ENCODE data around the gene INS. TPM values are rescaled to one million over a fixed set of nuclear protein-coding genes. Genes with fewer than 3 reads are reported as not detected.
"Not testable (repeated sequence)": the region's sequence is repeated elsewhere in the genome, so short reads cannot be mapped to it uniquely, and the experiment has no call there.

The INS gene
- total RNA-seq, 2 experiments from 2014 or later, result not detected

GRCh38 chr11:2194877-2195755 is 34.1 kb upstream of the INS start:
- H3K27ac Mint-ChIP-seq, result no peak overlapping the region
- H3K9me3 ChIP-seq (ENCODE audit: control insufficient read depth in 1 of 2, insufficient read depth in 1 of 2, low read length in 2 of 2), result peaks cover 0 to 1% of the 10 kb centered on the region in 2 experiments
- ATAC-seq (ENCODE audit: poor library complexity) (peak; percentile 55), DNase-seq (peak in 13 of 14 experiments; percentile 14 to 67 (median 37))
- ChIA-PET CTCF (interaction anchor here (0.7 to 1.0 kb wide), 2 partner anchors 226 to 873 kb away, joined by 3 read pairs; no protein-coding TSS in a partner anchor), POLR2A (interaction anchor here (0.9 kb wide), 1 partner anchor 225 kb away, joined by 3 read pairs; no protein-coding TSS in a partner anchor)
- no peaks in the 10 kb centered on the region for H3K36me3 Mint-ChIP-seq (ENCODE audit: low read depth)
- H3K4me1 ChIP-seq (ENCODE audit: insufficient read depth, low read length), result peaks cover 18% of the 10 kb centered on the region
- peaks cover 7% of the 10 kb centered on the region for H3K27me3 Mint-ChIP-seq
- H3K36me3 ChIP-seq (ENCODE audit: insufficient read depth, low read length), result no peaks in the 10 kb centered on the region
- intact Hi-C loops (cut with DNase I, micrococcal nuclease), result loop anchor here (5.0 to 10.0 kb wide), 3 partner anchors 337 to 700 kb away; no protein-coding TSS in a partner anchor
- peak; percentile 78 for TF ChIP-seq CTCF (IDR thresholded peaks at IDR 0.05)
- H3K4me3 ChIP-seq (ENCODE audit: low read length), result no peak overlapping the region
- no peak overlapping the region for H3K4me3 Mint-ChIP-seq
- peaks cover 13% of the 10 kb centered on the region for H3K4me1 Mint-ChIP-seq (ENCODE audit: low read depth)
- H3K27me3 ChIP-seq (ENCODE audit: control insufficient read depth in 1 of 2, insufficient read depth in 2 of 2, low read length in 2 of 2), result no peaks in the 10 kb centered on the region
- H3K9me3 Mint-ChIP-seq, result no peaks in the 10 kb centered on the region
- H3K27ac ChIP-seq (ENCODE audit: low read depth in 1 of 2, low read length in 2 of 2), result no peak overlapping the region

DNA sequence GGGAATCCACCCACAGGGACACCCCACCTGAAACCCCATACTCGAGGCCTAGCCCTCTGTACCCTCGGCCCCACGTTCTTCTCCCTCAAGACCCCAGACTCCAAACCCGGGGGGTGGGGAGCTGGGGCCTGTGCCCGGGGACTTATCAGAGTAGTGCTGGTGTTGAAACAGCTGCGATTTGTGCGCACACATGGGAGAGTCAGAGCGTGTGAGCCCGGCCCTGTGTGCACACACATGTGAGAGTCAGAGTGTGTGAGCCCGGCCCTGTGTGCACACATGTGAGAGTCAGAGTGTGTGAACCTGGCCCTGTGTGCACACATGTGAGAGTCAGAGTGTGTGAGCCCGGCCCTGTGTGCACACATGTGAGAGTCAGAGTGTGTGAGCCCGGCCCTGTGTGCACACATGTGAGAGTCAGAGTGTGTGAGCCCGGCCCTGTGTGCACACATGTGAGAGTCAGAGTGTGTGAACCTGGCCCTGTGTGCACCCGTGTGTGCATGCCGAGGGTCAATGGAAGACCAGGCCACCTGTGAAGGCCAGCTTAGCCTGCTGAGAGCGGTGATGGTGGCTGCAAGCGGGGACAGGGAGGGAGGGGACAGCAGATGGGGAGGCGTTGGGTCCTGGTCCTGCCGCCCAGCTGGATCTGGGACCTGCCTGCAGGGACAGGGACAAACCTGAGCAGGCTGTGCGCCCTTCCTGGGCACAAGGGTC is 33.0 kb upstream of the INS start:
- H3K4me3 ChIP-seq (ENCODE audit: low read length); H3K4me3 Mint-ChIP-seq; H3K9me3 Mint-ChIP-seq; H3K9me3 ChIP-seq (ENCODE audit: control insufficient read depth in 1 of 2, insufficient read depth in 1 of 2, low read length in 2 of 2); H3K27me3 Mint-ChIP-seq; POLR2A ChIA-PET; H3K27me3 ChIP-seq (ENCODE audit: control insufficient read depth in 1 of 2, insufficient read depth in 2 of 2, low read length in 2 of 2); H3K27ac Mint-ChIP-seq; H3K36me3 ChIP-seq (ENCODE audit: insufficient read depth, low read length); ATAC-seq (ENCODE audit: poor library complexity); H3K36me3 Mint-ChIP-seq (ENCODE audit: low read depth); DNase-seq; H3K27ac ChIP-seq (ENCODE audit: low read depth in 1 of 2, low read length in 2 of 2): not testable (repeated sequence)
- peaks cover 18% of the 10 kb centered on the region for H3K4me1 ChIP-seq (ENCODE audit: insufficient read depth, low read length)
- intact Hi-C loops (cut with DNase I, micrococcal nuclease), result loop anchor here (10.0 kb wide), 2 partner anchors 341 to 701 kb away; no protein-coding TSS in a partner anchor
- CTCF ChIA-PET, result interaction anchor here (0.7 to 1.0 kb wide), 2 partner anchors 227 to 874 kb away, joined by 3 read pairs; no protein-coding TSS in a partner anchor
- H3K4me1 Mint-ChIP-seq (ENCODE audit: low read depth), result peaks cover 13% of the 10 kb centered on the region

DNA sequence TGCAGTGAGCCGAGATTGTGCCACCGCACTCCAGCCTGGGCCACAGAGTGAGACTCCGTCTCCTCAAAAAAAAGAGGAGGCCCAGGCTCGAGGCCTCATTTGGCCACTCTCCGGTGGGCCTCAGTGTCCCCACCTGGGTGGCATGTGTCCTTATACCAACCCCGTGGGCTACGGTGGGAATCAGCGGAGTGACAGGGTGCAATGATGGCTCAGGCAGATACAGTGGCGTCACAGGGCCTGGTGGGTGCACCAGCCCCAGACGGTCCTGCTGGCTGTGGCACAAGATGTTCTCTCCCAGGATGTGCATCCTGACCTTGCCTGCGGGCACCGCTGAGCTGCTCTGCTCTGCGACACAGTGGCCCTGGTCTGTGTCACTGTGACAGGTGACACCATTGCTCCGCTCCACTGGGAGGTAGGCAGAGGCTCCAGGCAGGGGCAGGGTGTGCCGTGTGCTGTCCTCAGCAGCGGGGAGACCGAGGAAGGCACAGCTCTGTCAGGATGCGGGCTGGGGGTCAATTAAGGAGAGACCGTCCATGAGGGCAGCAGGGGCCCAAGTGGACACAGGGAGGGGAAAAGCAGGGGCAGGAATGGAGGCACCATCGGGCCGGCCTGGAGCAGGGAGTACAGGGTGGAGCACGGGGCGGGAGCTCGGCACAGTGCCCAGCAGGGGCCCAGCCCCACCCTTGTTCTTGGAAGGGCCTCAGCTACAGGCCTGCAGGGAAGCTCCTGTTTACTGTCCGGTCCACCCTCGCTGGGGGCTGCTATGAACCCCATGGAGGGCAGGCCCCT is 32.3 kb upstream of the INS start:
- no peaks in the 10 kb centered on the region for H3K9me3 Mint-ChIP-seq
- Histone ChIP-seq H3K4me3 (ENCODE audit: low read length) (no peak overlapping the region), H3K27ac (ENCODE audit: low read depth in 1 of 2, low read length in 2 of 2) (no peak overlapping the region), H3K4me1 (ENCODE audit: insufficient read depth, low read length) (peaks cover 18% of the 10 kb centered on the region), H3K9me3 (ENCODE audit: control insufficient read depth in 1 of 2, insufficient read depth in 1 of 2, low read length in 2 of 2) (no peaks in the 10 kb centered on the region), H3K27me3 (ENCODE audit: control insufficient read depth in 1 of 2, insufficient read depth in 2 of 2, low read length in 2 of 2) (no peaks in the 10 kb centered on the region), H3K36me3 (ENCODE audit: insufficient read depth, low read length) (no peaks in the 10 kb centered on the region)
- intact Hi-C loops (cut with DNase I, micrococcal nuclease), result loop anchor here (10.0 kb wide), 2 partner anchors 342 to 702 kb away; no protein-coding TSS in a partner anchor
- no peak for ATAC-seq (ENCODE audit: poor library complexity)
- ChIA-PET POLR2A (no interaction called here), CTCF (interaction anchor here (1.6 kb wide), 1 partner anchor 227 kb away, joined by 5 read pairs; no protein-coding TSS in a partner anchor)
- DNase-seq, result no peak
- no peaks in the 10 kb centered on the region for H3K36me3 Mint-ChIP-seq (ENCODE audit: low read depth)
- no peak for TF ChIP-seq CTCF (IDR thresholded peaks at IDR 0.05)
- H3K4me3 Mint-ChIP-seq, result no peak overlapping the region
- H3K27ac Mint-ChIP-seq, result no peak overlapping the region
- peaks cover 12% of the 10 kb centered on the region for H3K27me3 Mint-ChIP-seq
- peaks cover 13% of the 10 kb centered on the region for H3K4me1 Mint-ChIP-seq (ENCODE audit: low read depth)
